ENCODE measurements around the gene TMEM11. TPM values are rescaled to one million over a fixed set of nuclear protein-coding genes. Genes with fewer than 3 reads are reported as not detected.

Gene TMEM11
- polyA plus RNA-seq, 3 donors = 25.7 to 68.1 (median 59.5) TPM

GRCh38 chr17:21245639-21246084 lies 31.7 kb upstream of the TMEM11 start:
- Histone ChIP-seq H3K9ac (ENCODE audit: insufficient read depth, low read length, poor library complexity, severe bottlenecking) (no peak overlapping the region), H3K9me3 (replicated peaks in 1 of 2; ENCODE audit: control insufficient read depth in 1 of 2, insufficient read depth in 1 of 2, low read length in 2 of 2) (no peaks in the 10 kb centered on the region), H3K4me2 (replicated peaks; ENCODE audit: extremely low read depth, low read length, poor library complexity, severe bottlenecking) (no peak overlapping the region), H3K79me2 (ENCODE audit: insufficient read depth, low read length) (peaks cover 3% of the 10 kb centered on the region), H3K27ac (ENCODE audit: low read depth in 1 of 2, low read length in 2 of 2) (no peak overlapping the region), H2AFZ (ENCODE audit: insufficient read depth, low read depth, low read length, poor library complexity, severe bottlenecking) (no peak overlapping the region), H3K27me3 (ENCODE audit: control insufficient read depth in 2 of 2, insufficient read depth in 2 of 2, low read length in 2 of 2) (no peaks in the 10 kb centered on the region), H3K4me1 (ENCODE audit: control insufficient read depth in 1 of 2, insufficient read depth in 2 of 2, low read length in 2 of 2) (peaks cover 0 to 10% of the 10 kb centered on the region in 2 donors), H4K20me1 (ENCODE audit: insufficient read depth, low read length) (peaks cover 95% of the 10 kb centered on the region), H3K4me3 (replicated peaks in 1 of 3; ENCODE audit: low read depth in 2 of 3, low read length in 3 of 3) (no peak overlapping the region), H3K36me3 (replicated peaks in 1 of 2; ENCODE audit: control insufficient read depth in 1 of 2, insufficient read depth in 2 of 2, low read length in 2 of 2) (peaks cover 15 to 27% of the 10 kb centered on the region in 2 donors)
- WGBS (ENCODE audit: insufficient coverage) = 45% methylated on average over 9 of the region's 9 CpGs
- Mint-ChIP-seq H3K4me3 (no peak overlapping the region), H3K9me3 (peaks cover 0 to 1% (median 0%) of the 10 kb centered on the region in 7 donors), H3K27me3 (ENCODE audit: low read depth in 3 of 3) (peaks cover 0 to 3% (median 0%) of the 10 kb centered on the region in 3 donors), H3K27ac (peak overlapping the region in 2 of 7 donors; percentile 18 to 42), H3K36me3 (peaks cover 16 to 39% of the 10 kb centered on the region in 2 donors), H3K4me1 (peaks cover 14% of the 10 kb centered on the region)
- no peak for TF ChIP-seq CTCF (IDR thresholded peaks at IDR 0.05)
- intact Hi-C loops (cut with micrococcal nuclease) = no loop called here
- DNase-seq = no peak

GRCh38 chr17:21243516-21244303 lies 29.7 kb upstream of the TMEM11 start:
- H3K4me2 ChIP-seq (replicated peaks; ENCODE audit: extremely low read depth, low read length, poor library complexity, severe bottlenecking) = no peak overlapping the region
- H4K20me1 ChIP-seq (ENCODE audit: insufficient read depth, low read length) = peaks cover 87% of the 10 kb centered on the region
- intact Hi-C loops (cut with micrococcal nuclease) = no loop called here
- H3K36me3 ChIP-seq (replicated peaks in 1 of 2; ENCODE audit: control insufficient read depth in 1 of 2, insufficient read depth in 2 of 2, low read length in 2 of 2) = peaks cover 15 to 27% of the 10 kb centered on the region in 2 donors
- DNase-seq = no peak
- no peaks in the 10 kb centered on the region for H3K9me3 ChIP-seq (replicated peaks in 1 of 2; ENCODE audit: control insufficient read depth in 1 of 2, insufficient read depth in 1 of 2, low read length in 2 of 2)
- no peak for TF ChIP-seq CTCF (IDR thresholded peaks at IDR 0.05)
- no peak overlapping the region for H2AFZ ChIP-seq (ENCODE audit: insufficient read depth, low read depth, low read length, poor library complexity, severe bottlenecking)
- Mint-ChIP-seq H3K27me3 (ENCODE audit: low read depth in 3 of 3) (no peaks in the 10 kb centered on the region), H3K4me1 (peaks cover 10% of the 10 kb centered on the region), H3K9me3 (peaks cover 0 to 1% (median 0%) of the 10 kb centered on the region in 7 donors), H3K4me3 (no peak overlapping the region), H3K36me3 (peaks cover 18 to 44% of the 10 kb centered on the region in 2 donors), H3K27ac (no peak overlapping the region)
- no peaks in the 10 kb centered on the region for H3K79me2 ChIP-seq (ENCODE audit: insufficient read depth, low read length)
- WGBS (ENCODE audit: insufficient coverage) = 97% methylated on average over 17 of the region's 23 CpGs
- H3K9ac ChIP-seq (ENCODE audit: insufficient read depth, low read length, poor library complexity, severe bottlenecking) = no peak overlapping the region
- H3K27me3 ChIP-seq (ENCODE audit: control insufficient read depth in 2 of 2, insufficient read depth in 2 of 2, low read length in 2 of 2) = no peaks in the 10 kb centered on the region
- no peak overlapping the region for H3K4me3 ChIP-seq (replicated peaks in 1 of 3; ENCODE audit: low read depth in 2 of 3, low read length in 3 of 3)
- H3K4me1 ChIP-seq (ENCODE audit: control insufficient read depth in 1 of 2, insufficient read depth in 2 of 2, low read length in 2 of 2) = peaks cover 0 to 11% of the 10 kb centered on the region in 2 donors
- no peak overlapping the region for H3K27ac ChIP-seq (ENCODE audit: low read depth in 1 of 2, low read length in 2 of 2)

Data from CD14-positive monocyte (primary cell).